HL-60 (cell line): Measurements from ENCODE around the gene MCEMP1.
"Not testable (repeated sequence)": the region's sequence is repeated elsewhere in the genome, so short reads cannot be mapped to it uniquely, and the experiment has no call there.

Experiments used
- DNase-seq, 2 experiments: peaks; one replicate each; pipeline ENCODE4 v3.0.0-alpha.2; 2010 to 2020; ENCODE audit warnings: low read depth in 1 of 2, low spot score in 1 of 2
- H3K27ac ChIP-seq: fragments of 250-450 bp; sonication (Bioruptor Pico); replicated peaks from 2 replicates; pipeline ENCODE4 v1.5.1; 2020; ENCODE audit warnings: mild to moderate bottlenecking, moderate library complexity
- H3K27me3 ChIP-seq: fragments of 250-450 bp; sonication (Bioruptor Pico); 2 replicates; pipeline ENCODE4 v1.5.1; 2021; ENCODE audit warnings: mild to moderate bottlenecking, moderate library complexity; ENCODE audit not compliant: insufficient read depth, poor library complexity, severe bottlenecking
- H3K4me3 ChIP-seq: replicated peaks from 2 replicates; pipeline ENCODE4 v1.5.1; 2011; ENCODE audit warnings: mild to moderate bottlenecking, control low read depth, low read length; ENCODE audit not compliant: insufficient read depth
- CTCF ChIP-seq: IDR thresholded peaks from one replicate; pipeline ENCODE4 v1.5.1; 2011; ENCODE audit warnings: low read length, control low read depth, inconsistent platforms; ENCODE audit not compliant: insufficient read depth
- GABPA ChIP-seq: IDR thresholded peaks from 2 replicates; pipeline ENCODE4 v1.6.1; 2012; ENCODE audit warnings: low read depth
- POLR2AphosphoS5 ChIP-seq: IDR thresholded peaks from 2 replicates; pipeline ENCODE4 v1.6.1; 2012; ENCODE audit warnings: low read depth
- SPI1 ChIP-seq: IDR thresholded peaks from 2 replicates; pipeline ENCODE4 v1.6.1; 2012; ENCODE audit warnings: low read depth, mild to moderate bottlenecking, borderline replicate concordance
- TF ChIP-seq, protein P1 (sequence below): IDR thresholded peaks from 2 replicates; pipeline ENCODE4 v1.6.1; 2012; ENCODE audit warnings: low read depth; ENCODE audit not compliant: insufficient replicate concordance

Gene MCEMP1

DNA sequence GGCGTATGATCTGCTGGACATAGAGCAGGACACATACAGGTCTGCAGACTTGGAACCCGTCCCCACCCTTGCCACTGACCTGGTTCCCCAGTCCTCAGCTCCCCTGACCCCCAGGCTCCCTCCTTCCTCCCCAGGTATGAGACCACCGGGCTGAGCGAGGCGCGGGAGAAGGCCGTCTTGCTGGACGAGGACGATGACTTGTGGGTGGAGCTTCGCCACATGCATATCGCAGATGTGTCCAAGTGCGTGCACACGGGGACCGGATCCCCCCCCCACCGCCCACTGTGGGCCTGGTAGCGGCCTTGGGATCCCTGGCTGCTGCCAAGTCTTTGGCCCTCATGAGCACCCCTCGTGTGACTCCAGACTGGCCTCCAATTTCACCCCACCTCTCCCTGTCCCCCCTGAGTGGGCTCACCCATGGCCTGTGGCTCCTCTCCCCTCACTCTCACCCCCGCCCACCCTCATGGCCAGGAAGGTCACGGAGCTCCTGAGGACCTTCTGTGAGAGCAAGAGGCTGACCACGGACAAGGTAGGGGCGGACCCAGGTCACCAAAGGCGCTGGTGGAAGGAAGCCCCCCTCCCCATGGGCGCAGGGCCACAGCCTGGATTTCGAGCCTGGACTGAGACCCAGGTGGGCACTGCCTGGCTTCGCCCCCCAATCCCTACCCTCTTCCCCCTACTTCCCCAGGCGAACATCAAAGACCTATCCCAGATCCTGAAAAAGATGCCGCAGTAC is 34.4 kb upstream of the MCEMP1 start:
- no peak for DNase-seq
- H3K27me3 ChIP-seq, result no peaks in the 10 kb centered on the region
- TF ChIP-seq CTCF, result no peak
- TF ChIP-seq SPI1, result no peak
- no peak for TF ChIP-seq POLR2AphosphoS5
- TF ChIP-seq, protein P1, sequence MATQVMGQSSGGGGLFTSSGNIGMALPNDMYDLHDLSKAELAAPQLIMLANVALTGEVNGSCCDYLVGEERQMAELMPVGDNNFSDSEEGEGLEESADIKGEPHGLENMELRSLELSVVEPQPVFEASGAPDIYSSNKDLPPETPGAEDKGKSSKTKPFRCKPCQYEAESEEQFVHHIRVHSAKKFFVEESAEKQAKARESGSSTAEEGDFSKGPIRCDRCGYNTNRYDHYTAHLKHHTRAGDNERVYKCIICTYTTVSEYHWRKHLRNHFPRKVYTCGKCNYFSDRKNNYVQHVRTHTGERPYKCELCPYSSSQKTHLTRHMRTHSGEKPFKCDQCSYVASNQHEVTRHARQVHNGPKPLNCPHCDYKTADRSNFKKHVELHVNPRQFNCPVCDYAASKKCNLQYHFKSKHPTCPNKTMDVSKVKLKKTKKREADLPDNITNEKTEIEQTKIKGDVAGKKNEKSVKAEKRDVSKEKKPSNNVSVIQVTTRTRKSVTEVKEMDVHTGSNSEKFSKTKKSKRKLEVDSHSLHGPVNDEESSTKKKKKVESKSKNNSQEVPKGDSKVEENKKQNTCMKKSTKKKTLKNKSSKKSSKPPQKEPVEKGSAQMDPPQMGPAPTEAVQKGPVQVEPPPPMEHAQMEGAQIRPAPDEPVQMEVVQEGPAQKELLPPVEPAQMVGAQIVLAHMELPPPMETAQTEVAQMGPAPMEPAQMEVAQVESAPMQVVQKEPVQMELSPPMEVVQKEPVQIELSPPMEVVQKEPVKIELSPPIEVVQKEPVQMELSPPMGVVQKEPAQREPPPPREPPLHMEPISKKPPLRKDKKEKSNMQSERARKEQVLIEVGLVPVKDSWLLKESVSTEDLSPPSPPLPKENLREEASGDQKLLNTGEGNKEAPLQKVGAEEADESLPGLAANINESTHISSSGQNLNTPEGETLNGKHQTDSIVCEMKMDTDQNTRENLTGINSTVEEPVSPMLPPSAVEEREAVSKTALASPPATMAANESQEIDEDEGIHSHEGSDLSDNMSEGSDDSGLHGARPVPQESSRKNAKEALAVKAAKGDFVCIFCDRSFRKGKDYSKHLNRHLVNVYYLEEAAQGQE, result no peak
- no peak for TF ChIP-seq GABPA
- H3K4me3 ChIP-seq, result no peak overlapping the region
- no peak overlapping the region for H3K27ac ChIP-seq

- TF ChIP-seq POLR2AphosphoS5, result no peak
- no peak for TF ChIP-seq SPI1
- TF ChIP-seq GABPA, result no peak
- TF ChIP-seq, protein P1, result no peak
- Histone ChIP-seq H3K27me3 (no peaks in the 10 kb centered on the region), H3K4me3 (no peak overlapping the region), H3K27ac (no peak overlapping the region)
- DNase-seq, result no peak
These were observed 33.9 kb upstream of the MCEMP1 start for GRCh38 chr19:7643031-7643415.

GRCh38 chr19:7643629-7644549 is 33.0 kb upstream of the MCEMP1 start:
- peak; percentile 32 to 74 for DNase-seq
- H3K27ac ChIP-seq, result peak overlapping the region; percentile 90
- not testable (repeated sequence) for H3K27me3 ChIP-seq, H3K4me3 ChIP-seq

GRCh38 chr19:7644550-7644877 is 32.4 kb upstream of the MCEMP1 start:
- Histone ChIP-seq H3K27ac (peak overlapping the region; percentile 90), H3K27me3 (no peaks in the 10 kb centered on the region), H3K4me3 (no peak overlapping the region)
- DNase-seq, result no peak
- TF ChIP-seq, protein P1, result no peak
- TF ChIP-seq GABPA, result no peak
- TF ChIP-seq POLR2AphosphoS5, result no peak
- no peak for TF ChIP-seq CTCF
- no peak for TF ChIP-seq SPI1
